ENCODE results near the gene CORO2A. TPM values are rescaled to one million over a fixed set of nuclear protein-coding genes. Genes with fewer than 3 reads are reported as not detected.

The CORO2A gene
- total and polyA plus RNA-seq, 2 of the 8 experiments (the other 6 are each of a cell fraction or from before 2014, with no cell fraction given): 13.7 to 27.9 TPM

DNA sequence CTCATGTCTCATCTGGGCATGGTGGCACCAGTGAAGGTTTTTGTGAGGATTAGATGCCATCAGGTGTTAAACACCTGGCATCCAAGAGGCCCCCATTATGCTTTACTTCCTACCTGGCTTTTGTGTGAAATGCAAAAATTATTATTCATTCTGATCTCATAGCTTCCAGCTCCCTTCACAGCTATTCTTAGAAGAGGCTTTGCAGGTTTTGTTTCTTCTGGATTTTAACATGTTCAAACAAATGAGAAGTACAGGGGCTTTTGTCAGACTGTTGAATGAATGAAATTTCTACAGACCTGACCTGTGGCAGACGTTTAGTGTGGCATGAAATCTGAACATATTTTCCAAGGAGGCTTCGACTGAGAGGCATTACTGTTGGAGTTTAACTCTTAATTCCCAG lies 14.3 kb upstream of the CORO2A start:
- FAIRE-seq: no peak
- ChIA-PET POLR2A (ENCODE audit: partially characterized antibody) (no interaction called here), CTCF (ENCODE audit: partially characterized antibody) (interaction anchor here (0.9 to 8.3 kb wide), 16 partner anchors 10 to 283 kb away, joined by 3 to 62 read pairs (median 7); partner anchors contain the start of gene TBC1D2)
- H3K27me3 ChIP-seq (replicated peaks in 1 of 4; ENCODE audit: control insufficient read depth in 3 of 4, extremely low read depth in 1 of 4, insufficient read depth in 3 of 4, low read length in 3 of 4): no peaks in the 10 kb centered on the region
- no peaks in the 10 kb centered on the region for H4K20me1 ChIP-seq (replicated peaks in 1 of 2; ENCODE audit: control insufficient read depth in 1 of 2, insufficient read depth in 2 of 2, low read length in 2 of 2)
- H3K36me3 ChIP-seq (ENCODE audit: control insufficient read depth in 2 of 4, insufficient read depth in 4 of 4, low read length in 3 of 4): peaks cover 0 to 10% (median 0%) of the 10 kb centered on the region in 4 experiments; a peak in 1 of 8 replicates
- H2BK120ac ChIP-seq (replicated peaks; ENCODE audit: low read depth, low read length): no peak overlapping the region
- H2BK12ac ChIP-seq (ENCODE audit: low read depth, low read length): no peak overlapping the region
- no peak overlapping the region for H3K9ac ChIP-seq (replicated peaks in 1 of 4; ENCODE audit: extremely low read depth in 1 of 4, low read depth in 3 of 4, low read length in 3 of 4)
- H2AK5ac ChIP-seq (ENCODE audit: low read depth, low read length): no peak overlapping the region
- no peak overlapping the region for H4K5ac ChIP-seq (ENCODE audit: insufficient read length, low read depth, low read length)
- H2AFZ ChIP-seq (ENCODE audit: low read length): no peak overlapping the region
- H2BK20ac ChIP-seq (ENCODE audit: low read length): no peak overlapping the region
- H3K23ac ChIP-seq (ENCODE audit: insufficient read length): no peak overlapping the region
- H3K4me3 ChIP-seq (ENCODE audit: extremely low read depth in 1 of 4, insufficient read depth in 2 of 4, low read depth in 3 of 4, low read length in 4 of 4): no peak overlapping the region
- no peak overlapping the region for H4K91ac ChIP-seq (replicated peaks; ENCODE audit: insufficient read length, low read length)
- no peak overlapping the region for H3K4me2 ChIP-seq (ENCODE audit: insufficient read depth in 1 of 2, low read depth in 2 of 2, low read length in 2 of 2)
- peaks cover 5 to 10% of the 10 kb centered on the region in 2 experiments; a peak in 3 of 4 replicates for H3K9me3 ChIP-seq (ENCODE audit: insufficient read depth in 2 of 2, low read depth in 1 of 2, low read length in 1 of 2)
- H3K56ac ChIP-seq (replicated peaks; ENCODE audit: insufficient read length, low read depth, low read length): no peak overlapping the region
- H3K18ac ChIP-seq (ENCODE audit: extremely low read depth, low read length): no peak overlapping the region
- H3K4ac ChIP-seq (replicated peaks; ENCODE audit: insufficient read length, low read depth, low read length): no peak overlapping the region
- H3K4me1 ChIP-seq (replicated peaks in 1 of 4; ENCODE audit: control insufficient read depth in 3 of 4, insufficient read depth in 4 of 4, low read length in 3 of 4): no peaks in the 10 kb centered on the region
- 56% methylated on average over 2 of the region's 2 CpGs; no CpG with 5 or more reads in 1 of the 2 experiments for WGBS, 2 experiments (ENCODE audit: extremely low coverage in 1 of 2, insufficient coverage in 1 of 2, insufficient read length in 1 of 2, insufficient replicate concordance in 2 of 2, low coverage in 1 of 2, low lambda C conversion rate in 2 of 2, missing lambda C conversion rate in 1 of 2)
- H2BK15ac ChIP-seq (ENCODE audit: low read length): no peak overlapping the region
- no peaks in the 10 kb centered on the region for H3K79me2 ChIP-seq (ENCODE audit: control insufficient read depth in 1 of 2, insufficient read depth in 2 of 2, low read length in 2 of 2)
- H3K79me1 ChIP-seq (ENCODE audit: low read depth, low read length): no peaks in the 10 kb centered on the region
- no peaks in the 10 kb centered on the region for H3K23me2 ChIP-seq (ENCODE audit: low read depth, low read length)
- H3K27ac ChIP-seq (ENCODE audit: low read depth, low read length): no peak overlapping the region
- H4K8ac ChIP-seq (ENCODE audit: extremely low read depth, insufficient read depth, low read length): no peak overlapping the region
- H3K14ac ChIP-seq (ENCODE audit: insufficient read length): no peak overlapping the region
- H2BK5ac ChIP-seq (ENCODE audit: low read depth, low read length): no peak overlapping the region
- DNase-seq (ENCODE audit: low read depth in 1 of 2, low spot score in 2 of 2): no peak
- TF ChIP-seq EGR1 (IDR thresholded peaks at IDR 0.05; ENCODE audit: borderline replicate concordance, low read depth, low read length) (no peak), RFX5 (IDR thresholded peaks at IDR 0.05; ENCODE audit: borderline replicate concordance, low read depth, low read length) (no peak), POLR2AphosphoS5 (IDR thresholded peaks at IDR 0.05; ENCODE audit: low read depth, low read length) (no peak), CHD2 (IDR thresholded peaks at IDR 0.05; ENCODE audit: low read length) (no peak), KDM1A (IDR thresholded peaks at IDR 0.05; ENCODE audit: borderline replicate concordance, low read length) (no peak), JUND (IDR thresholded peaks at IDR 0.05; ENCODE audit: low read length) (no peak), HDAC2 (IDR thresholded peaks at IDR 0.05; ENCODE audit: borderline replicate concordance in 1 of 2, low read depth in 2 of 2, low read length in 2 of 2) (no peak), POU5F1 (IDR thresholded peaks at IDR 0.05; ENCODE audit: low read depth, low read length) (no peak), SP1 (IDR thresholded peaks at IDR 0.05; ENCODE audit: low read depth, low read length) (no peak)
